HCEC 1CT (cell line): Measurements from ENCODE around the gene DPH1.
A peak's percentile ranks its signal among the peaks of the same experiment; 100 is the strongest.

Experiments used
- DNase-seq: peaks from one replicate; pipeline ENCODE4 v3.0.0-alpha.2; 2017

The DPH1 gene

GRCh38 chr17:2030779-2031163 lies 818 bp downstream of the DPH1 start:
- DNase-seq, result no peak

GRCh38 chr17:2033153-2033552 lies 3.2 kb downstream of the DPH1 start:
- DNase-seq, result no peak

- DNase-seq, result peak; percentile 27
Observed at GRCh38 chr17:2034157-2034556, 4.2 kb downstream of the DPH1 start.

GRCh38 chr17:2034806-2035540 lies 5.0 kb downstream of the DPH1 start:
- peak; percentile 68 for DNase-seq

- no peak for DNase-seq
Observed at GRCh38 chr17:2035541-2036488, 5.9 kb downstream of the DPH1 start.

GRCh38 chr17:2037155-2037554 lies 7.2 kb downstream of the DPH1 start:
- DNase-seq, result no peak

GRCh38 chr17:2040219-2040827 lies 10.4 kb downstream of the DPH1 start:
- no peak for DNase-seq

- DNase-seq, result no peak
Observed at GRCh38 chr17:2040942-2041560, 11.1 kb downstream of the DPH1 start.

- DNase-seq, result peak; percentile 91
Observed at GRCh38 chr17:2041561-2042389, 11.8 kb downstream of the DPH1 start, which contains the start of gene OVCA2. Gene OVCA2, plus strand, starts transcription at chr17:2042022. Its CDS starts 26 bp downstream, at chr17:2042048.

- peak; percentile 39 for DNase-seq
Observed at GRCh38 chr17:2042390-2042847, 12.5 kb downstream of the DPH1 start.

- DNase-seq, result no peak
Observed at GRCh38 chr17:2042933-2043332, 13.0 kb downstream of the DPH1 start.

GRCh38 chr17:2043785-2044184 lies 13.8 kb downstream of the DPH1 start:
- DNase-seq, result peak; percentile 80

GRCh38 chr17:2044263-2044894 lies 14.4 kb downstream of the DPH1 start:
- DNase-seq, result no peak

- no peak for DNase-seq
Observed at GRCh38 chr17:2047590-2047989, 17.6 kb downstream of the DPH1 start.

GRCh38 chr17:2048805-2049204 lies 18.9 kb downstream of the DPH1 start:
- DNase-seq, result no peak

- DNase-seq, result peak; percentile 73
Observed at GRCh38 chr17:2049333-2050299, 19.7 kb downstream of the DPH1 start.

GRCh38 chr17:2050300-2051060 lies 20.5 kb downstream of the DPH1 start:
- DNase-seq, result peak; percentile 69

GRCh38 chr17:2051061-2051932 lies 21.3 kb downstream of the DPH1 start:
- DNase-seq, result no peak
